ENCODE measurements around the gene ZNF410.
"Not testable (repeated sequence)": the region's sequence is repeated elsewhere in the genome, so short reads cannot be mapped to it uniquely, and the experiment has no call there.

Gene ZNF410

GRCh38 chr14:73894180-73894687, 7.6 kb downstream of the ZNF410 start:
- H3K4me3 ChIP-seq (ENCODE audit: low read length); H3K4me1 ChIP-seq (ENCODE audit: insufficient read depth, low read length); H3K9me3 ChIP-seq (ENCODE audit: low read length); H3K27me3 ChIP-seq (ENCODE audit: insufficient read depth, low read length); H2AFZ ChIP-seq (ENCODE audit: low read depth, low read length): not testable (repeated sequence)
- H3K36me3 ChIP-seq (ENCODE audit: insufficient read depth, low read length): peaks cover 67% of the 10 kb centered on the region

GRCh38 chr14:73895939-73896338, 9.3 kb downstream of the ZNF410 start:
- H3K4me3 ChIP-seq (ENCODE audit: low read length): no peak overlapping the region
- no peaks in the 10 kb centered on the region for H3K9me3 ChIP-seq (ENCODE audit: low read length)
- H3K36me3 ChIP-seq (ENCODE audit: insufficient read depth, low read length): peaks cover 84% of the 10 kb centered on the region
- no peaks in the 10 kb centered on the region for H3K27me3 ChIP-seq (ENCODE audit: insufficient read depth, low read length)
- no peaks in the 10 kb centered on the region for H3K4me1 ChIP-seq (ENCODE audit: insufficient read depth, low read length)
- no peak overlapping the region for H2AFZ ChIP-seq (ENCODE audit: low read depth, low read length)

- no peaks in the 10 kb centered on the region for H3K9me3 ChIP-seq (ENCODE audit: low read length)
- H3K4me1 ChIP-seq (ENCODE audit: insufficient read depth, low read length): no peaks in the 10 kb centered on the region
- no peaks in the 10 kb centered on the region for H3K27me3 ChIP-seq (ENCODE audit: insufficient read depth, low read length)
- peaks cover 84% of the 10 kb centered on the region for H3K36me3 ChIP-seq (ENCODE audit: insufficient read depth, low read length)
- H2AFZ ChIP-seq (ENCODE audit: low read depth, low read length): no peak overlapping the region
- no peak overlapping the region for H3K4me3 ChIP-seq (ENCODE audit: low read length)
Measured at GRCh38 chr14:73896521-73896920, 9.9 kb downstream of the ZNF410 start.

GRCh38 chr14:73903028-73903427, 16.4 kb downstream of the ZNF410 start:
- no peaks in the 10 kb centered on the region for H3K27me3 ChIP-seq (ENCODE audit: insufficient read depth, low read length)
- no peak overlapping the region for H2AFZ ChIP-seq (ENCODE audit: low read depth, low read length)
- peaks cover 81% of the 10 kb centered on the region for H3K36me3 ChIP-seq (ENCODE audit: insufficient read depth, low read length)
- no peaks in the 10 kb centered on the region for H3K4me1 ChIP-seq (ENCODE audit: insufficient read depth, low read length)
- H3K4me3 ChIP-seq (ENCODE audit: low read length): no peak overlapping the region
- H3K9me3 ChIP-seq (ENCODE audit: low read length): no peaks in the 10 kb centered on the region

- Histone ChIP-seq H3K36me3 (ENCODE audit: insufficient read depth, low read length) (peaks cover 81% of the 10 kb centered on the region), H2AFZ (ENCODE audit: low read depth, low read length) (no peak overlapping the region), H3K9me3 (ENCODE audit: low read length) (no peaks in the 10 kb centered on the region), H3K4me1 (ENCODE audit: insufficient read depth, low read length) (no peaks in the 10 kb centered on the region), H3K4me3 (ENCODE audit: low read length) (no peak overlapping the region), H3K27me3 (ENCODE audit: insufficient read depth, low read length) (no peaks in the 10 kb centered on the region)
Measured at GRCh38 chr14:73909681-73910080, 23.0 kb downstream of the ZNF410 start.

GRCh38 chr14:73913256-73913655, 26.6 kb downstream of the ZNF410 start:
- H3K4me1 ChIP-seq (ENCODE audit: insufficient read depth, low read length): no peaks in the 10 kb centered on the region
- H3K4me3 ChIP-seq (ENCODE audit: low read length): no peak overlapping the region
- H3K36me3 ChIP-seq (ENCODE audit: insufficient read depth, low read length): peaks cover 69% of the 10 kb centered on the region
- no peak overlapping the region for H2AFZ ChIP-seq (ENCODE audit: low read depth, low read length)
- H3K27me3 ChIP-seq (ENCODE audit: insufficient read depth, low read length): no peaks in the 10 kb centered on the region
- no peaks in the 10 kb centered on the region for H3K9me3 ChIP-seq (ENCODE audit: low read length)

GRCh38 chr14:73916324-73916723, 29.7 kb downstream of the ZNF410 start:
- Histone ChIP-seq H2AFZ (ENCODE audit: low read depth, low read length) (no peak overlapping the region), H3K4me3 (ENCODE audit: low read length) (no peak overlapping the region), H3K36me3 (ENCODE audit: insufficient read depth, low read length) (peaks cover 63% of the 10 kb centered on the region), H3K27me3 (ENCODE audit: insufficient read depth, low read length) (no peaks in the 10 kb centered on the region), H3K4me1 (ENCODE audit: insufficient read depth, low read length) (no peaks in the 10 kb centered on the region), H3K9me3 (ENCODE audit: low read length) (no peaks in the 10 kb centered on the region)

GRCh38 chr14:73919457-73919856, 32.8 kb downstream of the ZNF410 start:
- H3K9me3 ChIP-seq (ENCODE audit: low read length); H2AFZ ChIP-seq (ENCODE audit: low read depth, low read length); H3K4me3 ChIP-seq (ENCODE audit: low read length); H3K27me3 ChIP-seq (ENCODE audit: insufficient read depth, low read length); H3K4me1 ChIP-seq (ENCODE audit: insufficient read depth, low read length): not testable (repeated sequence)
- H3K36me3 ChIP-seq (ENCODE audit: insufficient read depth, low read length): peaks cover 70% of the 10 kb centered on the region

GRCh38 chr14:73924337-73924736, 37.7 kb downstream of the ZNF410 start:
- peaks cover 82% of the 10 kb centered on the region for H3K36me3 ChIP-seq (ENCODE audit: insufficient read depth, low read length)
- H3K4me3 ChIP-seq (ENCODE audit: low read length): no peak overlapping the region
- H2AFZ ChIP-seq (ENCODE audit: low read depth, low read length): no peak overlapping the region
- no peaks in the 10 kb centered on the region for H3K27me3 ChIP-seq (ENCODE audit: insufficient read depth, low read length)
- no peaks in the 10 kb centered on the region for H3K4me1 ChIP-seq (ENCODE audit: insufficient read depth, low read length)
- no peaks in the 10 kb centered on the region for H3K9me3 ChIP-seq (ENCODE audit: low read length)

GRCh38 chr14:73935666-73936065, 49.0 kb downstream of the ZNF410 start:
- H3K4me1 ChIP-seq (ENCODE audit: insufficient read depth, low read length): no peaks in the 10 kb centered on the region
- H3K36me3 ChIP-seq (ENCODE audit: insufficient read depth, low read length): peaks cover 65% of the 10 kb centered on the region
- no peak overlapping the region for H3K4me3 ChIP-seq (ENCODE audit: low read length)
- H3K9me3 ChIP-seq (ENCODE audit: low read length): no peaks in the 10 kb centered on the region
- H2AFZ ChIP-seq (ENCODE audit: low read depth, low read length): no peak overlapping the region
- no peaks in the 10 kb centered on the region for H3K27me3 ChIP-seq (ENCODE audit: insufficient read depth, low read length)

- H2AFZ ChIP-seq (ENCODE audit: low read depth, low read length): no peak overlapping the region
- no peaks in the 10 kb centered on the region for H3K4me1 ChIP-seq (ENCODE audit: insufficient read depth, low read length)
- peaks cover 57% of the 10 kb centered on the region for H3K36me3 ChIP-seq (ENCODE audit: insufficient read depth, low read length)
Measured at GRCh38 chr14:73936548-73936947, 49.9 kb downstream of the ZNF410 start.

GRCh38 chr14:73937012-73937411, 50.4 kb downstream of the ZNF410 start:
- H3K4me3 ChIP-seq (ENCODE audit: low read length): no peak overlapping the region
- H3K4me1 ChIP-seq (ENCODE audit: insufficient read depth, low read length): no peaks in the 10 kb centered on the region
- no peaks in the 10 kb centered on the region for H3K27me3 ChIP-seq (ENCODE audit: insufficient read depth, low read length)
- no peak overlapping the region for H2AFZ ChIP-seq (ENCODE audit: low read depth, low read length)
- peaks cover 53% of the 10 kb centered on the region for H3K36me3 ChIP-seq (ENCODE audit: insufficient read depth, low read length)
- no peaks in the 10 kb centered on the region for H3K9me3 ChIP-seq (ENCODE audit: low read length)

More at GRCh38 chr14:73936548-73936947, 49.9 kb downstream of the ZNF410 start:
- H3K4me3 ChIP-seq (ENCODE audit: low read length): no peak overlapping the region
- H3K9me3 ChIP-seq (ENCODE audit: low read length): no peaks in the 10 kb centered on the region
- H3K27me3 ChIP-seq (ENCODE audit: insufficient read depth, low read length): no peaks in the 10 kb centered on the region

GRCh38 chr14:73942180-73942579, 55.5 kb downstream of the ZNF410 start:
- H3K4me1 ChIP-seq (ENCODE audit: insufficient read depth, low read length): no peaks in the 10 kb centered on the region
- no peaks in the 10 kb centered on the region for H3K27me3 ChIP-seq (ENCODE audit: insufficient read depth, low read length)
- H3K4me3 ChIP-seq (ENCODE audit: low read length): no peak overlapping the region
- H2AFZ ChIP-seq (ENCODE audit: low read depth, low read length): no peak overlapping the region
- H3K36me3 ChIP-seq (ENCODE audit: insufficient read depth, low read length): peaks cover 33% of the 10 kb centered on the region
- H3K9me3 ChIP-seq (ENCODE audit: low read length): no peaks in the 10 kb centered on the region

GRCh38 chr14:73943083-73943482, 56.4 kb downstream of the ZNF410 start:
- no peaks in the 10 kb centered on the region for H3K4me1 ChIP-seq (ENCODE audit: insufficient read depth, low read length)
- peaks cover 26% of the 10 kb centered on the region for H3K36me3 ChIP-seq (ENCODE audit: insufficient read depth, low read length)
- no peaks in the 10 kb centered on the region for H3K9me3 ChIP-seq (ENCODE audit: low read length)
- no peak overlapping the region for H3K4me3 ChIP-seq (ENCODE audit: low read length)
- no peak overlapping the region for H2AFZ ChIP-seq (ENCODE audit: low read depth, low read length)
- H3K27me3 ChIP-seq (ENCODE audit: insufficient read depth, low read length): no peaks in the 10 kb centered on the region

Measured in neuron (in vitro differentiated cells).